Progenitor cell of endocrine pancreas (in vitro differentiated cells): ENCODE results near the gene PRAC1. TPM values are rescaled to one million over a fixed set of nuclear protein-coding genes. Genes with fewer than 3 reads are reported as not detected.

ENCODE experiments used
- DNase-seq: peaks from one replicate; pipeline ENCODE4 v3.0.0; 2021; ENCODE audit warnings: low spot score; ENCODE audit not compliant: unreplicated experiment
- H3K27ac Mint-ChIP-seq: 2 replicates; pipeline ENCODE4 v1.8.0; 2021; ENCODE audit warnings: mild to moderate bottlenecking, moderate library complexity, mixed read lengths
- H3K27me3 Mint-ChIP-seq: 2 replicates; pipeline ENCODE4 v1.8.0; 2021; ENCODE audit warnings: mixed read lengths
- H3K36me3 Mint-ChIP-seq: 2 replicates; pipeline ENCODE4 v1.8.0; 2022; ENCODE audit warnings: mixed read lengths; ENCODE audit not compliant: insufficient read depth
- H3K4me1 Mint-ChIP-seq: 2 replicates; pipeline ENCODE4 v1.8.0; 2021; ENCODE audit warnings: low read depth, mixed read lengths
- H3K4me3 Mint-ChIP-seq: 2 replicates; pipeline ENCODE4 v1.8.0; 2021; ENCODE audit warnings: low read depth, mild to moderate bottlenecking, moderate library complexity, mixed read lengths
- H3K9me3 Mint-ChIP-seq: 2 replicates; pipeline ENCODE4 v1.8.0; 2021; ENCODE audit warnings: low read depth, mixed read lengths
- total RNA-seq: library from RNA; stranded (reverse); gene quantifications from 2 replicates; pipeline ENCODE4 v1.2.1, GENCODE V29; 2021
- TF ChIP-seq, protein P1 (sequence below): fragments of 200-600 bp; sonication (generic); IDR thresholded peaks from one replicate; pipeline ENCODE4 v1.5.0; 2021; ENCODE audit warnings: antibody characterized with exemption, mild to moderate bottlenecking; ENCODE audit not compliant: unreplicated experiment

PRAC1 gene
- total RNA-seq, 1 donor from 2014 or later, result not detected

- Mint-ChIP-seq H3K36me3 (no peaks in the 10 kb centered on the region), H3K4me3 (no peak overlapping the region)
- TF ChIP-seq, protein P1, sequence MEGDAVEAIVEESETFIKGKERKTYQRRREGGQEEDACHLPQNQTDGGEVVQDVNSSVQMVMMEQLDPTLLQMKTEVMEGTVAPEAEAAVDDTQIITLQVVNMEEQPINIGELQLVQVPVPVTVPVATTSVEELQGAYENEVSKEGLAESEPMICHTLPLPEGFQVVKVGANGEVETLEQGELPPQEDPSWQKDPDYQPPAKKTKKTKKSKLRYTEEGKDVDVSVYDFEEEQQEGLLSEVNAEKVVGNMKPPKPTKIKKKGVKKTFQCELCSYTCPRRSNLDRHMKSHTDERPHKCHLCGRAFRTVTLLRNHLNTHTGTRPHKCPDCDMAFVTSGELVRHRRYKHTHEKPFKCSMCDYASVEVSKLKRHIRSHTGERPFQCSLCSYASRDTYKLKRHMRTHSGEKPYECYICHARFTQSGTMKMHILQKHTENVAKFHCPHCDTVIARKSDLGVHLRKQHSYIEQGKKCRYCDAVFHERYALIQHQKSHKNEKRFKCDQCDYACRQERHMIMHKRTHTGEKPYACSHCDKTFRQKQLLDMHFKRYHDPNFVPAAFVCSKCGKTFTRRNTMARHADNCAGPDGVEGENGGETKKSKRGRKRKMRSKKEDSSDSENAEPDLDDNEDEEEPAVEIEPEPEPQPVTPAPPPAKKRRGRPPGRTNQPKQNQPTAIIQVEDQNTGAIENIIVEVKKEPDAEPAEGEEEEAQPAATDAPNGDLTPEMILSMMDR, result no peak
These were observed 28.9 kb upstream of the PRAC1 start for GRCh38 chr17:48751172-48751571.

DNA sequence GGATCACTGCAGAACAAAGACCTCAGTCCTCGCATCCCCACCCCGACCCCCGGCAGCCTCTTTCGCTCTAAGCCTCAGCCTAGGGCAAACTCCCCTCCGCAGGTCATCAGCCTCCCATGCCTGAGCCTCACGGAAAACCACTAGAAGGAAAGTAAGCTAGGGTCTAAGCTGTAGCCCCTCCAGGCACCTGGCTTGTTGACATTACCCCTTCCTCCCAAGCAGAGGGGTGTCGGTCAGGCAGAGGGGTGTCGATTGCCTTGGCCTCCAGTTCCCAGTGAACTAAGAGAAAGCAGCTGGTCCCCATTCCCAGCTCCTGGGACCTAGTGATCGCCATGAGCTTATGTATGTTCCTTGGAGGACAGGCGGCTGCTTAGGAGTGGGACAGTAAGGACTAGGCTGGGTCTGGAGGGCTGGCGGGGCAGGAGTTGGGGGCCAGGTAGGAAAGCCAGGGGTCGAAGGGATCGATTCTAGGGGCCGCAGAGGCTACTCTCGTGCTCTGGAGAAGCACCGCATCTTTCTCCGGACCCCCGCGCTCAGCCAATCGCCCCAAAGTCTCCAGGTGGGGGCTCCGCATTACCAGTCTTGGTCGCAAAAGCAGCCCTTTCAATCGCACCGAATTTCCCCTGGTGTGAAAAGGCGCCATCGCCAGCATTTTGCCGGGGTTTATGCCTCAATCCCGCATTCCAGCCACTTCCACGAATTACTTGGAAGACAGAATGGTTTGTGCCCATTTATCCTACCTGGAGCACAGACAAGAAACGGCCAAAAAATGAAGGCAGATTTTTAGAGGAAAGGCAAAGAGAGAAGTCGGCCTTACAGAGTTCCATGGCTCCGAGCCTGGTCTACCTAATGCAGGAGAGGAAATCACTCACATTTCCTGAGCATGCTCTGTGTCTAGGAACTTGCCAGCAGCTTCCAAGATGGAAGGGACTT lies 27.6 kb upstream of the PRAC1 start:
- DNase-seq, result no peak
- TF ChIP-seq, protein P1, result no peak
- Mint-ChIP-seq H3K4me3 (no peak overlapping the region), H3K36me3 (no peaks in the 10 kb centered on the region), H3K4me1 (peaks cover 19% of the 10 kb centered on the region), H3K9me3 (no peaks in the 10 kb centered on the region), H3K27ac (no peak overlapping the region), H3K27me3 (peaks cover 94% of the 10 kb centered on the region)

More at GRCh38 chr17:48751172-48751571, 28.9 kb upstream of the PRAC1 start:
- Mint-ChIP-seq H3K9me3 (no peaks in the 10 kb centered on the region), H3K27me3 (peaks cover 94% of the 10 kb centered on the region), H3K27ac (no peak overlapping the region), H3K4me1 (peaks cover 19% of the 10 kb centered on the region)
- DNase-seq, result no peak

DNA sequence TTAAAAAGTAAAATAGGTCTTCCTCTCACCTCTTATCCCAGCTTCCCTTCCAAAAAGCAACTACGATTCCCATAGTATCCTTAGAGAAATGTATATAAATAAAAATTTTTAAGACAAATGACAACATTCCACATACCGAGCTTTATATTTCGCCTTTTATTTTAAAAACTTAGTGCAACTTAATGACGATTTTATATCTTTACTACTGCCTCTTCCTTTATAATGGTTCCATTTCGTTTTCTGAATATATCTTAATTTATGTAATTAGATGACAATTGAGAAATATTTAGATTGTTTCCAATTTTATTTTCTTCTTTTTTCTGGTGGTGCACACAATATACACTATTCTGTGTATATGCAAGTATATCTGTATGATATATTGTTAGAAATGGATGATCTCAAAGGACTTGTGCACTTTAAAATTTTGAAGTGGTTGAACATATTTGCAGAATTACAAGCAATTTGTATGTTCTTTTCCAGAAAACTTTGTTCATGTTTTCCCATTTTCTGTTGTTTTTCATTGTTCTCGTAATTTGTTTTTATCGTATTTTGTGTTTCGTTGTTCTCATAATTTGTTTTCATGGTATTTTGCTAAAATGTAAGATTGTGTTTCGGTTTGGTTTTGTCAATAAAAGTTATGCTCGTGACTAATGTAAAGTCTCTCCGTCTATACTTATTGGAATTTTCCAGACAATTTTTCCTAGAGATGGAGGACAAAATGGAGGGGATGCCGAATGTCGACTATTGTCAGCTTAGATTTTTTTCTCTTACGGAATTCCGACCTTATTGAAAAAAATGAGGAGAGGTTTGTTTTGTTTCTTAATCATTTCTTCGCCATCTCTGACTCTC lies 26.6 kb upstream of the PRAC1 start:
- no peaks in the 10 kb centered on the region for H3K36me3 Mint-ChIP-seq
- H3K4me3 Mint-ChIP-seq, result no peak overlapping the region
- H3K4me1 Mint-ChIP-seq, result peaks cover 19% of the 10 kb centered on the region
- H3K27ac Mint-ChIP-seq, result no peak overlapping the region
- DNase-seq, result no peak
- H3K27me3 Mint-ChIP-seq, result peaks cover 95% of the 10 kb centered on the region
- TF ChIP-seq, protein P1, result no peak
- no peaks in the 10 kb centered on the region for H3K9me3 Mint-ChIP-seq

DNA sequence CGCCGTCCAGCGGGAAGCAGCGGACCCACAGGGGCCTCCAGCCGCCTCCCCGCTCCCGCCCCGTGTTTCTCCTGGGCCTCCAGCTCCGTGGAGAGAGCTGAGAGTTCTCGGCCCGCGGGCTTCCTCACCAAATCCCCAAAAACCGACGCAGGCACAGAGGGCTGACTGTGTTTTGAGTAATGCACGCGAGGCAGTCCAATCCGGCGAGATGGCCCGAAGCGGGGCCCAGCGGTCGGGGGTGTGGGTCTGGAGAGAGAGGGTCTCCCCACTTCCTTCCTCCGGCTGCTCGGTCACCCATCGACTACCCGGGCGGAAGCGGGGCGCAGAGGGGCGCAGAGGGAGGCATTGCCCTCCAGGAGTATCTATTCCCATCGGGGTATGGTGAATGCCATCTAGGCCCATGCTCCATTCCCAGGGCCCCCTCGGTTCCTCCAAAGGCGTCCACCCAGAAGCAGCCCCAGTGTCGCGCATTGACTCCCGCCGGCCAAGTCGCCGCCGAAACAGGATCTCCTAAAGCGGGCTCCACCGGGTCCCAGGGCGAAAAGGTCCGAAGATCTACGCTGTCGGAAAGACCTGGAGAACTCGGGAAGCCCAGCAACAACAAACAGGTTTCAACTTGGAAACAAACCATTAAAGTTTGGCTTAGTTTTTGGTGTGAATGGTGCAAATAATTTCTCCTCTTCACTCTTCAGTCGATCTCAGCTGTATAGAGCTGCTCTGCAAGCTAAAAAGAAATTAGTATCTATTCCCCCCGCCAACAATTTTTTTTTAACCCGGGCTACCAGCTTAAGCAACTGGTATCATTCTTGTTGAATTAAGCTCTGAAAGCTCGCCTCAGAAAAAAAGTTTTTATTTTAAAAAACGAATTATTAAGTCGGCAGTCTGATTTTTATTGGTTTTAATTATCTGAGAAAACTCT lies 25.4 kb upstream of the PRAC1 start:
- H3K27ac Mint-ChIP-seq, result no peak overlapping the region
- H3K27me3 Mint-ChIP-seq, result peaks cover 95% of the 10 kb centered on the region
- H3K36me3 Mint-ChIP-seq, result no peaks in the 10 kb centered on the region
- no peak overlapping the region for H3K4me3 Mint-ChIP-seq
- TF ChIP-seq, protein P1, result no peak
- peaks cover 15% of the 10 kb centered on the region for H3K4me1 Mint-ChIP-seq
- H3K9me3 Mint-ChIP-seq, result no peaks in the 10 kb centered on the region
- no peak for DNase-seq
